Measurements from ENCODE around the gene RCCD1.

The RCCD1 gene

DNA sequence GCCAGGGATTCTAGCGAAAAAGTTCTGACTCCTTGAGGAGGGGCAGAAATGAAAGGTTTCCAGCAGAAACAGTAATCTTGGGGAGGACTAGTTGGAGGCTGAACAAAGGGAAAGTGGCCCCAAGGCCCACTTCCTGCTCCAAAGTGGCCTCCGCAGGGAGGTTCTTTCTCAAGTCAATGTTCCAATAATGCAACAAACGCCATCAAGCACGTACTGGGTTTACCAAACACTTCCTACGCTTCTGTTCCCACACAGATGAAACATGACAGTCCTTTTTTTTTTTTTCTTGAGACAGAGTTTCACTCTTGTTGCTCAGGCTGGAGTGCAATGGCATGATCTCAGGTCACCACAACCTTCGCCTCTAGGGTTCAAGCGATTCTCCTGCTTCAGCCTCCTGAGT is 9.6 kb upstream of the RCCD1 start:
- no peak for DNase-seq

- DNase-seq, result no peak
Measured at GRCh38 chr15:90946538-90946937, 8.1 kb upstream of the RCCD1 start.

GRCh38 chr15:90946941-90947576 is 7.6 kb upstream of the RCCD1 start:
- no peak for DNase-seq

- no peak for DNase-seq
Measured at GRCh38 chr15:90947577-90948357, 6.9 kb upstream of the RCCD1 start.

GRCh38 chr15:90948506-90948905 is 6.2 kb upstream of the RCCD1 start:
- DNase-seq, result no peak

GRCh38 chr15:90949979-90950675 is 4.6 kb upstream of the RCCD1 start:
- DNase-seq, result no peak

DNA sequence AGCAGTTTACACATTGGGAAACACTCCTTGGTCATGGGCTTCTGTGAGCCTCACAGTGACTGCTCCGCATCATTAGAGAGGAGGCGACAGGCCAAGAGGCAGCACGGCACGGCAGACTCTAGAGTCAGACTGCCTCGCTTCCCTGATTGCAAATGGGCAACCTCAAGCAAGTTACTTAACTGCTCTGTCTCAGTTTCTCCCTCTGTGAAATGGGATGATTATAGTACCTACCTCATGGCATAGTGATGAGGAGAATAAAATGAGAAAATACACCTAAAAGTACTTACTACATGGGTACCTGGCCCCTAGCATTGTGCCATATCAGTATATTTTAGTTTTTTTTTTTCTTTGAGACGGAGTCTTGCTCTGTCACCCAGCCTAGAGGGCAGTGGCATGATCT is 4.0 kb upstream of the RCCD1 start:
- no peak for DNase-seq

DNA sequence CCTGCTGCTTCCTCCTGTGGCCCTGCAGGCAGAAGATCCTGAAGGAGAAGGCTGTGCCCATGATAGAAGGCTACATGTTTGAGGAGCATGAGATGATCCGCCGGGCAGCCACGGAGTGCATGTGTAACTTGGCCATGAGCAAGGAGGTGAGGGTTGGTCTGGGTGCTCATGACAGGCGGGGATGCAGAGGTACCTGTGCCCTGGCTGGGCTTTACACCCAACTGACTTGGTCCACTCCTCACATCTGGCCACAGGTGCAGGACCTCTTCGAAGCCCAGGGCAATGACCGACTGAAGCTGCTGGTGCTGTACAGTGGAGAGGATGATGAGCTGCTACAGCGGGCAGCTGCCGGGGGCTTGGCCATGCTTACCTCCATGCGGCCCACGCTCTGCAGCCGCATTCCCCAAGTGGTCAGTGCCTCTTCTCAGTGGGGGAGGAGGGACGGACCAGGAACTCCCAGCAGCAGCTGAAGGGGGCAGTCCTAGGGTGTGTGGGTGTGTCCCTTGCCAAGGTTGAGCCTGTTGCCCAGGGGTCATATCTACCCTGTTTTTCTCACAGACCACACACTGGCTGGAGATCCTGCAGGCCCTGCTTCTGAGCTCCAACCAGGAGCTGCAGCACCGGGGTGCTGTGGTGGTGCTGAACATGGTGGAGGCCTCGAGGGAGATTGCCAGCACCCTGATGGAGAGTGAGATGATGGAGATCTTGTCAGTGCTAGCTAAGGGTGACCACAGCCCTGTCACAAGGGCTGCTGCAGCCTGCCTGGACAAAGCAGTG is 1.6 kb upstream of the RCCD1 start:
- DNase-seq, result no peak

- no peak for DNase-seq
Measured at GRCh38 chr15:90953947-90954711, 555 bp upstream of the RCCD1 start.

DNA sequence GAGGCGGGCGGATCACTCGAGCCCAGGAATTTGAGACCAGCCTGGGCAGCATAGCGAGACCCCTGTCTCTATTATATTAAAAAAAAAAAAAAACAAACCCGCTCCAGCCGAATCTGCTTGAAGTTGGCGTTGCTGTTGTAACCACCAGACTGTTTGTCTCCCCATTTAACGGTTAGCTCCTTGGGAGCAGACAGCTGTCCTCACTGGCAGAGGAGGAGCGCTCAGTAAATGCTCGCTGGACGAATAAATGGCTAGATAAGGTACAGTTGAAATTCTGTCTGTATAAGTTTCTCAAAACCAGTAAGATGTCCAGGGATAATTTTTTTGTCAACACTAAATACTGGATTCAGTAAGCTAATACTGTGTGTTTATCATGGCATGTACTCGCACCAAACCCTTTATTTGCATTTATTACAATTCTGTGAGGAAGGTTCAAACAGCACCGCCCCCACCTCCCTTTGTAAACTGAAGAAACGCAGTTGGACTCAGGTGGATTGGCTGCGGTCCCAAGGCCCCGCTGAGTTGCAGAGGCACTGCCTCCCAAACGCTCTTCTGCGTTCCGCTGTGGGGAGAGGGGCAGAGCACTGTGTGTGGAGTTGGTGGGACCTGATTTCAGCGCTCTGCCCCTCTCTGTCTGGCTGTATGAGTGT is 1.1 kb downstream of the RCCD1 start:
- DNase-seq, result peak in 1 of 5 experiments; percentile 36

GRCh38 chr15:90956274-90957030 is 1.8 kb downstream of the RCCD1 start:
- DNase-seq, result peak; percentile 10 to 60 (median 55)

- no peak for DNase-seq
Measured at GRCh38 chr15:90957031-90957790, 2.5 kb downstream of the RCCD1 start.

DNA sequence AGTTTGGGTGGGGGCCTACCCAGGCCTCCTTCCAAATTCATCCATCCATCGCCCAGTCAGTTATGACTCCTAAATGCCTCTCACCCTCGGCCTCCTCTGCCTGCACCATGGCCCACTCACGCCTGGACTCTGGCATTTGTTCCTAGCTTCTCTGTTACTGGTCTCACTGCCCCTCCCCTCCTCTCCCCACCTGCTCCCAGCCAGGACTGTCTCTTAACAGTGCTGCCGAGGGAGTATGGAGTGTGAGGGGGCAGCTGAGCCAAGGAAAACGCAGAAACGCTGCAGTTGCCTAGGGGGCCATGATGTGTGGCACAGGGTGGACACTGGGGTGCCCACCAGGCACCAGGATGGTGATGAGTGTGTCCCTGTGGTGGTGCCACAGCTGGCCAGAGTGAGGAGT is 3.1 kb downstream of the RCCD1 start:
- DNase-seq, result no peak

GRCh38 chr15:90959028-90959595 is 4.4 kb downstream of the RCCD1 start:
- DNase-seq, result no peak

- no peak for DNase-seq
Measured at GRCh38 chr15:90959894-90960293, 5.2 kb downstream of the RCCD1 start.

DNA sequence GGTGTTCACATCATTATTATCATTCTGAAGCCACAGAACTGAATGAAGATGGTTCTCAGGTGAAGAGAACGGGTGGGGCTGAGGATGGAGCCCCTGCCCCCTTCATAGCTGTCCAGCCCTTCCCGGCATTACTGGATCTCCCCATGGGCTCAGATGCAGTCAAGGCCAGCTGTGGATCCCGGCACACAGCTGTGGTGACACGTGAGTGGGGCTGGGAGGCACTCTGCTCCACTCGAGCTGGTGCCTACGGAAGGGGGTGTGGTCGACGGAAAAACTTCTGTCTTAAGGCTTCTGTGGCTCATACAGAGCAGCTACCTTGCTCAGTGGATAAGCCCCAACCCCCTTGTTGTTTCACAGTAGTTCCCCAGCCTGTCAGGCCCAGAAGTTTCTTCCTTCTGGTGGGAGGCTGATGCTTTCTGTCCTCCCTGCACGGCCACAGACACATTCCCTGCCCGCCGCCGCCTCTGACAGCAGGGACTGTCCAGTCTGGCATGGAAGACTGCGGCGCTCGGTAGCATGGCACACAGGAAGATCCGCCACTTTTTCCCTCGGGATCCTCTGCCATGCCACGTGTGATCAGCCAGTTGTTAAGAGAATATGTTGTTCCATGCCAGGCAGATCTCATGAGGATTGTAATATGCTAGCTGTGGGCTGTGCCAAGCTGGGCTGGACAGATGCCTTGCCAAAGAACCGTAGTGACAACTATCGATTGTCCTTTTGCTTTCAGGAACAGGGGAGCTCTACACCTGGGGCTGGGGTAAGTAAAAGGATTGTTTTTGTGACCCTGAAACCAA is 5.8 kb downstream of the RCCD1 start:
- DNase-seq, result no peak

- no peak for DNase-seq
Measured at GRCh38 chr15:90962021-90962420, 7.3 kb downstream of the RCCD1 start.

GRCh38 chr15:90966262-90966661 is 11.6 kb downstream of the RCCD1 start:
- DNase-seq, result no peak

- DNase-seq, result no peak
Measured at GRCh38 chr15:90967206-90967605, 12.5 kb downstream of the RCCD1 start.
